GM18907 (cell line): ENCODE results near the gene TADA3.

Experiments used
- ATAC-seq: cut with Tn5 transposase; IDR thresholded peaks from one replicate; pipeline ENCODE4 v1.9.1; 2021; ENCODE audit warnings: mild to moderate bottlenecking, moderate library complexity; ENCODE audit not compliant: unreplicated experiment

Gene TADA3, protein sequence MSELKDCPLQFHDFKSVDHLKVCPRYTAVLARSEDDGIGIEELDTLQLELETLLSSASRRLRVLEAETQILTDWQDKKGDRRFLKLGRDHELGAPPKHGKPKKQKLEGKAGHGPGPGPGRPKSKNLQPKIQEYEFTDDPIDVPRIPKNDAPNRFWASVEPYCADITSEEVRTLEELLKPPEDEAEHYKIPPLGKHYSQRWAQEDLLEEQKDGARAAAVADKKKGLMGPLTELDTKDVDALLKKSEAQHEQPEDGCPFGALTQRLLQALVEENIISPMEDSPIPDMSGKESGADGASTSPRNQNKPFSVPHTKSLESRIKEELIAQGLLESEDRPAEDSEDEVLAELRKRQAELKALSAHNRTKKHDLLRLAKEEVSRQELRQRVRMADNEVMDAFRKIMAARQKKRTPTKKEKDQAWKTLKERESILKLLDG

DNA sequence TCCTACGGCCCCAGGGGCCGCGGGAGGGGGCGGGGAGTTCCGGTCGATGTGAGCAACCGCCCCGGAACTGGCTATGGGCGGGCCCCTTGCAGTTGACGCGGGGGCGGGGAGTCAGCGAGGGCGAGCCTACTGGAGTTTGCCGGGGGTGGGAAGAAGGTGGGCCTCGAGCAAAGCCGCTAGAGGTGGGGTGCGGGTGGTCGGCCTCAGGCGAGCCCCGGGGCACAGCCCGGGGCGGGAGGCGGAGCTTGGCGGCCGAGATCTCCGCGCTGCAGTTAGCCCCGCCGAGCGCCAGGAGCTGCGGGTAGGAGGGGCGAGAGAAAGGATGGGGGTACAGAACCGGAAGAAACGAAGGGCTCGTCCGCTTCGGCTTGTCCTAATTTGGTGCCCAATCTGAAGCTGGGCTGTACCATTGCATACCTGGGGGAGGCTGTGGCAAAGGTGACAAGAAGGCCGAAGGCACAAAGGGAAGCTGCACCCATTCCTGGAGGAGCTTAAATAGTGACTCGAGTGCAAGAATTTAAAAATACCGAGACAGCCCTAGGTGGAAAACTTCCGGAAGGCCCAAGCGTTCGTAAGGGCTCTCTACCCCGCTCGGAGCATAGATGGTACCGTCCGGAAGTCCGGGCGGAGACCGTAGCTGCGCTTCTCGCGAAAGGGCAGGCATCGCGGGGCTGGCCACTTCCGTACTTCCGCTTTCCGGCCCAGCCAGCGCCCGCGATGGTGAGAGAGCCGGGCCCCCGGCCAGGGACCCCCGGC lies at the start of gene TADA3, which contains the start of gene ARPC4:
Gene TADA3 (minus strand): TSS at position 69 of the 756 bp plus-strand sequence. CDS start 1,007 bp downstream, outside the sequence.
Gene ARPC4 (plus strand): TSS at position 678 of the 756 bp plus-strand sequence. CDS start 40 bp downstream, at position 718.
- ATAC-seq: peak; percentile 91

GRCh38 chr3:9841015-9841414 lies 48.7 kb upstream of the TADA3 start:
- ATAC-seq: no peak

DNA sequence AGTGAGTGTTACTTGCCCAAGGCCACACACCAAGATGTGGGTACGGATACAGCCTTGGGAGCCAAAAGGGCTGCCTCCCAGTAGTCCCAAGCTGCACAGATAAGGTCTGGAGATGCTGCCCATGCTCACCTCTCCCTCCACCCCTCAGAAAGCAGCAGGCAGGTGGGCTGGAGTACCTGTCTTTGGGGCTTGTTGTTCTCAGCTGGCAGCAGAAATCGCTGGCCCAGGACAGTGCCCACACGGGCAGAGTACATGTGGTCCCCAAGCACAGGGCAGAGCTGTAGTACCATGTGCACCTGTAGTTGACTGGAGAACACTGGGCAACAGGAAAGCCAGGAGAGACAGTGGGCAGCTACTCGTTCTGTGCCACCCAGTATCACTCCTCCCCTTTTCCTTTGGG lies 46.6 kb upstream of the TADA3 start:
- ATAC-seq: no peak

GRCh38 chr3:9837701-9838582 lies 45.7 kb upstream of the TADA3 start:
- ATAC-seq: no peak

- ATAC-seq: no peak
Measured at GRCh38 chr3:9834520-9835380, 42.5 kb upstream of the TADA3 start.

DNA sequence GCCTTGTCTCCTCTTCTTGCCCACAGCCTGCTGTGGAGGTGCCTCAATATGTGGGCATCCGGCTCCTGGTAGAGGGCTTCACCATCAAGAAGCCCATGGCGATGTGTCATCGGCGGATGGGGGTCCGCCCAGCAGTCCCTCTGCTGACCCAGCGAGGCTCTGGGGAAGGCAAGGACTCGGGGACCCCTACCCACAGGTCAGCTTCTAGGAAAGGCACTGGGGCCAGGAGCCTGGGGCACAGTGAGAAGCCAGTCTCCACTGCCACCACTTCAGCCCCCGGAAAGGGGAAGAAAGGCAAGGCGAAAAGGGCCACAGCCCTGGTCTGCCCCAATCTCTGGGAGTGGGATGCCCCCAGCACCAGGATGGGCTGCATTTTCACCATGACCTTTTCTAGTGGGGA lies 40.8 kb upstream of the TADA3 start:
- no peak for ATAC-seq

DNA sequence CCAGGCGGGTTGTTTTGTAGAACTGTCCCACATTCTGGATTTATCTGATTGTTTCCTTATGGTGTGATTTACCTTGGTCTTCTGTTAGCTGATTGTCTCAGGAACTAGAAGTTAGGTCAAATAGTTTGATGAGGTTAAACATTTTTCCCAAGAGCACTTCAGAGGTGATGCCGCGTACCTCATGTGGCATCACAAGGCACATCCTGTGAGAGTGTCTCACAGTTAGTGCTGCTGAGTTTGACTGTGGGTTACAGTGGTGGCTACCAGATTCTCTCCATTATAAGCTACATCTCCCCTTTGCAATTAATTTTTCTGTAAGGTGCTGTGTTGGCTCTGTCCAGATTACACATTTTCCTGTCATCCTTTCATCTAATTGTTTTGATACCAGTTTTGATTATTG lies 39.0 kb upstream of the TADA3 start:
- no peak for ATAC-seq

DNA sequence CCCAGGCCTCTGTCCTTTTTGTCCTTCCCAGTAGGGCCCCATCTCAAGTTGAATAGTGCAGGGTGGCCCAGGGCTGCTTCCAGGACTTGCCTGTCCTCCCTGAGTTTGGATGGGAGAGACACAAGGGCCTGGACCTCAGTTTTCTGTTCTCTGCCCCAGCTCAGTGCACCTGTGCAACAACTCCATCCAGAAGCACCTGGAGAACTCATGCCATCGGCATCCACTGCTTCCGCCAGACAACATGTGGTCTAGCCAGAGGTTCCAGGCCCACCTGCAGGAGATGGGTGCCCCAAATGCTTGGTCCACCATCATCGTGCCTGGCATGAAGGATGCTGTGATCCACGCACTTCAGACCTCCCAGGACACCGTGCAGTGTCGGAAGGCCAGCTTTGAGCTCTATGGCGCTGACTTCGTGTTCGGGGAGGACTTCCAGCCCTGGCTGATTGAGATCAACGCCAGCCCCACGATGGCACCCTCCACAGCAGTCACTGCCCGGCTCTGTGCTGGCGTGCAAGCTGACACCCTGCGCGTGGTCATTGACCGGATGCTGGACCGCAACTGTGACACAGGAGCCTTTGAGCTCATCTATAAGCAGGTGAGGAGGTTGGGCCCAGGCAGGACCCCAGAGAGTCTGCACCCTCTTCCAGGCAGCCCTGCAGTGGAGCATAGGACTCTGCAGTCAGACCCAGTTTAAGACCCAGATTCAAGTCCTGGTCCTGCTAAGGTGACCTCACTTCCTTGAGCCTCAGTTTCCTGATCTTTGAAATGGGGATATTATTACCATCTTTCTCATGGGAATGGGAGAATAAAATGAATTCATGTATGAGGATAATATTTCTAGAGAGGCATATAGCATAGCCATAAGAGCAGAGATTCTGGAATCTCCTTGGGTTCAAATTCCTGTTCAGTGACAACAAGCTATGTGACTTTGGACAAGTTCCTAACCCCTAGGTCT lies 36.8 kb upstream of the TADA3 start:
- ATAC-seq: no peak

GRCh38 chr3:9826815-9827573 lies 34.7 kb upstream of the TADA3 start:
- ATAC-seq: no peak

GRCh38 chr3:9825451-9826040 lies 33.3 kb upstream of the TADA3 start:
- ATAC-seq: no peak

GRCh38 chr3:9820946-9821345 lies 28.7 kb upstream of the TADA3 start:
- ATAC-seq: no peak

GRCh38 chr3:9820543-9820942 lies 28.3 kb upstream of the TADA3 start:
- ATAC-seq: no peak

- no peak for ATAC-seq
Measured at GRCh38 chr3:9818666-9819335, 26.5 kb upstream of the TADA3 start.

DNA sequence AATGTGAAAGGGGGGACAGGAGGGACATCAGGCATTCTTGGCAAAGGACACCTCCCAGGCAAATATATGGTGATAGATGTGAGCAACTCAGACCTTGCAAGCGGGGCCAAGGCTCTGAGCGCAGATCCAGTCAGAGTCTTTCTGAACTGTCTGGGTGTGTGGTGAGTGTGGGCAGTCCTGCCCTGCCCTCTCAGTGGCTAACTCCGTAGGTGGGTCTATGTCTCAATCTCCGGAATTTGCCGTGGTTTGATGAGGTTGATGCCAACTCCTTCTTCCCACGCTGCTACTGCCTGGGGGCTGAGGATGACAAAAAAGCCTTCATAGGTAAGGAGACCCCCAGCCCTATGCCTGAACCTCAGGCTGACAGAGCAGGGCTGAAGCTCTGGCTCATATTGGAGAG lies 25.2 kb upstream of the TADA3 start:
- no peak for ATAC-seq

DNA sequence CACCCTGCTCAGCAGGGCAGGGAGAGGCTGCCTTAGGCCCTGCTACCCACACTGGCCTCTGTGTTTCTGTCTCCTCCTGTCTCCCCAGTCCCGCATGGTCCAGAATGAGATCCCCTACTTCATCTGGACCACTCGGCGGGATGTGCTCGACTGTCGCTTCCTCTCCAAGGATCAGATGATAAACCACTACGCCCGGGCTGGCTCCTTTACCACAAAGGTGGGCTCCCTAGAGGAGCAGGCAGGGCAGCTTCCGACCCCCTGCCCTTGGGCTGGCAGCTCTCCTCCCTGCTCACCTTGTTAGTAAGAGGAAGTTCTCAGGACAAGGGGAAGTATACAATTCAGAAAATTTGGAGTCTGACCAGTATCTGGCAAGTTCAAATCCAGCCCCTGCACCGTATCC lies 23.7 kb upstream of the TADA3 start:
- no peak for ATAC-seq

GRCh38 chr3:9812870-9813483 lies 20.7 kb upstream of the TADA3 start:
- no peak for ATAC-seq

DNA sequence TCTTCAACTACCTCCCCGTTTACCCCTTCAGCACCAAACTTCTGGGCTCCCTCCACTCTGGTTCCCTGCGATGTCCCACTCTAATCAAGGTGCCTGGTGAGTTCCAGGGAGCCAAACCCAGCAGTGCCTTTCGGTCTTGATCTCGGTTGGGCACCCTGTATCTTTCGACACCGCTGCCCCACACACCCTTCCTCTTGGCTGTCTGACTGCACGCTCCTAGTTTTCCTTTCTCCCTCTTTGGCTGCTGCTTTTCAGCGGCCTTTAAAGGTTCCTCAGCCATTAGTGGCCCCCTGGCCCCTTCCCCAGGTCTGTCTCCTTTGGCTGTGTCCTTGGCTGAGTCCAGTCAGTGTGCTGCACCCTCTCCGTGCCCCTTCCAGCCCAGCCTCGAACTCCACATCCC lies 18.6 kb upstream of the TADA3 start:
- no peak for ATAC-seq
